ENCODE measurements around the gene TCF12. TPM values are rescaled to one million over a fixed set of nuclear protein-coding genes. Genes with fewer than 3 reads are reported as not detected.

Gene TCF12
- total and polyA plus RNA-seq, 2 of the 8 experiments (the other 6 are each of a cell fraction or from before 2014, with no cell fraction given): 85.8 to 101 TPM

DNA sequence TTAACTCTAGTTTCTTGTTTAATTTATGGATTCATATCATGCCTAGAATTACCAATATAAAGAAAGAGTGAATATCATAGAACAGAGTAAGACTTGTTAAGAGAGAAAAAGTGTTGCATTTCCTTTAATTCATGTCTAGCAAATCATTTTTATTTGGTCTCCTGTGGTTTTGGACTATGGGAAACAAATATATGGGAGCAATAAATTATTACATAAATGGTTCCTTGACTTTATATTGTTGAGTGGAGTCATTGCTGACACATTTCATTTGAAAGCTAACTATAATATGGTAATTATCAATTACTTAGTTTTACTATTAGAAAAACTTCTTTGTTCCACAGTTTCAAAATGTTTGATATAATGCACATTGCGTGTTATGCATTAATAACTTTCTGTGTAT lies 313.1 kb downstream of the TCF12 start (continued):
- TF ChIP-seq SIN3A (conservative IDR thresholded peaks at IDR 0.05 in 1 of 2, IDR thresholded peaks at IDR 0.05 in 1 of 2; ENCODE audit: low read depth in 1 of 2, low read length in 2 of 2): no peak
